GM19467 (cell line): ENCODE results near the gene SCN5A.

Source experiments
- ATAC-seq: cut with Tn5 transposase; IDR thresholded peaks from one replicate; pipeline ENCODE4 v1.9.1; 2021; ENCODE audit warnings: mild to moderate bottlenecking, moderate library complexity; ENCODE audit not compliant: unreplicated experiment

Gene SCN5A

DNA sequence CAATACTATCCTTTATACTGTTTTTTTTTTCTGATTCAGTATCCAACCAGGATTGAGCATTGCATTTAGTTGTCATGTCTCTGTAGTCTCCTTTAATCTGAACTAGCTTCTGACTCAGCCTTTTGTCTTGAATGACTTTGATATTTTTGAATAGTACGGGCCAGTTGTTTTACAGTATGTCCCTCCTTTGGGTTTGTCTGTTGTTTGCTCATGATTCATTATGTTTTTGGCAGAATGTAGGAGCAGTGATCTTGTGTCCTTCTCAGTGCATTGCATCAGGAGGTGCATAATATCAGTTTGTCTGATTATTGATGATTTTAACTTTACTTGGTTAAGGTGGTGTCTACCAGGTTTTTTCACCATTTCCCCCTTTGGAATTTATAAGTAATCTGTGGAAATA, 132.8 kb downstream of the SCN5A start:
- no peak for ATAC-seq

DNA sequence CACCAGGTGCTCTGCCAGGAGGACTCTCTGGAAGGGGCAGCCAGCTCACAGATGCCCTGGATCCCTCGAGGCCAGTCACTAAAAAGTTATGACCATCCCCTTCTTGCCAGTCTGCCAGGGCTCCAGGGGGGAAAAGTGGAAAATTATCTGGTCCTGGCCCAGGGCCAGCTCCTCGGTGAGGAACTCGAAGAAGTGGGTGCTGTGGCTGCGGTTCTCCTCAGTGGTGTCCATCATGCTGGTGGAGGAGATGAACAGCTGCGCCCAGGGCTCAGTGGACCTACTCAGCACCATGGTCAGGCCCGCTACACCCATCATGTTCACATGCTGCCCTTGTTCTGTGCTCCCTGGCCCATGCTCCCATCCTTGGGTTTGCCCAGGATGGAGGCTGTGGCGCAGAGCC, 134.1 kb downstream of the SCN5A start:
- no peak for ATAC-seq

DNA sequence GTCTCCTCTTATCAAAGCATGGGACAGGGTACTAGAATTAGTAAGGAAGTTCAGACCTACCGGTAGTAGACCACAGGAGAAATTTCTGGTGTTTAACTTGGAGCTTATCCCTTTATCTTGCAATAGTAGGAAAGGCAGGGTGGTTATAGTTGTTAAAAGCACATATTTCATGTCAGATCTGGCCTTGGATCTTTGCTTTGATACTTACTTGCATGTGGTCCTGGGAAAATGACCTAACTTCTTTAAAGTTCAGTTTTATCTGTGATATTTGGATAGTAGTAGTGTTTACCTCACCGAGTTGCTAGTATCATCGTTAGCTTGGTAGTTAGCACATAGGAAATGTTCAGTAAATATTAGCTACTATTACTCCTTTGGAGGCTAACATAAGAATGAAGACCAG, 137.9 kb downstream of the SCN5A start:
- no peak for ATAC-seq

DNA sequence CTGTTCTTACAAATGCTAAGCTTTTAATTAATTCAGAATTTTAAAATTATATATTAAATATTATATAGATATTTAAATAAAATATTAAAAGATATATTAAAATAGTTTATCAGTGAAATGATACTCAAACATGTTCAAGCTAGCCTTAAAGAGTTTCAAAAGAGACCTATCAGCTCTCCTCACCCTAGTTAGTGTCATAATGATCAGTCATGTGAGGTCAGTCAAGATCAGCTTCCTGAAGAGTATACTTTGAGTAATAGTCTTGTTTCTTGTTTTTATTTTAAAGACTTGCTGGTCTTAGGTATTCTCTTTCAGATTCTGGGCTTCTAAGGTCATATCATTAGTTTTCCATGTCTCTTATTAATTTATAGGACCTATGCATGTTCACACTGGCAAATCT, 138.9 kb downstream of the SCN5A start:
- ATAC-seq: no peak

DNA sequence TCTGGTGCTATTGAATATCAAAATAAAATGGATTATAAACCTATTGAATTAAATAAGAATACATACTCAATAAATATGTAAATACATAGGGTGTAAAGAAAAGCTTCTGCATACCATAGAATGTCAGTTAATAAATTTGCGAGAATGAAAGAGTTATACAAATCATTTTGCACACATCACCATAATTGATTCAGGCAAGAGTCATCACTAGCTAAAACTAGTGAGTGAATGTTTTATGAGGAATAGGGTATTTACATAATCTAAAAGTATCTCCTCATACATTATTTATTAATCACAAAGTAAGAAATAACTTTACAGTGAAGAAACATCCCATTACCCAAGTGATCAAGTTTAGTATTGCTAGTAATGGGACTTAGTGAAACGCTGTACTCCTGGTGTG, 139.8 kb downstream of the SCN5A start:
- ATAC-seq: no peak

DNA sequence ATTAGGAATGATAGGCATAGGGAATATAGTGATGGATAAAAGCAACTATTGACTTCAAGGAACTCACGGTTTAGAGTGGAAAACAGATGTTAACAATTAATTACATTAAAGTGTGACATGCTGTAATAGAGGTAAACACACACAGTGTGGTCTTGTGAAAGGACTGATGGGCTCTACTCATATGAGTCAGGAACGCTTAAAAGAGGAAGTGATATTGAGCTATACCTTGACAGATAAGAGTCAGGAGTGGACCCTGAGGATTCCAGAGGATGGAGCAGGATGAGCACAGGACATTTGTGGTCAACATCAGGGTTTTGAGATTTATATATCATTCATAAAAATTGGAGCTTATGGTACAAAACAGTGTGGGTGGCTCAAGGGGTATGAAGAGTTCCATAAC, 142.4 kb downstream of the SCN5A start:
- peak; percentile 93 for ATAC-seq

DNA sequence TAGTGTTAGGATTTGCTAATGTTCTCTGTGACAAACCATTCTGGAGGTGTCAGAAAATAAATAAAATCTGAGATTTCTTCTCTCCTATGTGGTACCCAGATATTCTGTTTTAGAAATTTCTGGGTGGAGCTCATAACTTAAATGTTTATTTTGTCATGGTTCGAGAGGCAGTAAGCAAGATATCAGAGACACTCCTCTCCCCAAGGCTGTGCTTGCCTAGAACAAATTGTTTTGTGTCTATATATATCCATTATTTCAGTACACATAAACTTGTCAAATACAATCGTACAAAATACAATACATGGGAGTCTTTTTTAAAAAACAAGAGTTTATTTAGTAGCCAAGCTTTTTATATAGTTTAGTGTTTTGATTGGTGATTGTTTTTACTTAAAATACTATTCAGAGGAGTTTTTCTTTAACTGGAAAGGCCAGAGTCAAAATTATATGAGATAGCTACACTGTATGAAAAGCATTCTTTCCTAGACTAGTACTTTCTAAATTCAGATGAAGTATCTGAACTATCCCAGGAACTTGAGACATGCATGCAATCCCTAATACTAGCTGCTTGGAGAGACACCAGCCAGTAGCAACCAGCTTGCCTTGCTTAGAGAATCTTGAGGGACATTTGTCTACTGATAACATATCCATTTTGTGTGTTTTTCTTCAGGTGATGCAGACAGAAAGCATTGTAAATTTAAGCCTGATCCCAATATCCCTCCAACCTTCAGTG, 148.6 kb downstream of the SCN5A start:
- no peak for ATAC-seq
